Dermis microvascular lymphatic vessel endothelial cell (primary cell): Measurements from ENCODE around the gene RTN1. TPM values are rescaled to one million over a fixed set of nuclear protein-coding genes. Genes with fewer than 3 reads are reported as not detected.
A peak's percentile ranks its signal among the peaks of the same experiment; 100 is the strongest.

Experiments
- DNase-seq, 2 donors: peaks; one replicate each; pipeline versions ENCODE4 v3.0.0 to v3.0.0-alpha.2; 2010; ENCODE audit warnings: low read depth in 2 of 2
- total RNA-seq: library from RNA; depleted of rRNA; stranded (reverse); fragments of >200 nt; gene quantifications from 2 replicates; pipeline ENCODE4 v1.2.1, GENCODE V29; 2014

The RTN1 gene
- total RNA-seq, 1 donor from 2014 or later: under 0.01 TPM

DNA sequence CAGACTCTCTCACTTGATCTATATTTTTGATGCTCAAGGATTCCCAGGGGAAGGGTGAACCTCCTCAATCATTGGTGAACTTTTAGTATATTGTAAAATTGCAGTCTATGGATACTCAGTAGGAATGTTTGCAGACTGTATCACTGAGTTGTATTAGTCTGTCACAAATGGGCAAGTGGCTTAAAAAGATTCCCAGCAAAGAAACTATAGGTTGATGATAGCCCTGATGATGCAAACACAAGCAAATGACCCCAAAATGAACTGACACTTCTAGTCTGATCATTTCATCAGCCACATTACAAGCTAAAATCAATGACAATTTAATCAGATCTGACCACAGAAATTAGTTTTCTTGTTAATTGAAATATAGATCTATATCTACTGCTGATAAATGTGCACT lies 59.5 kb downstream of the RTN1 start:
- no peak for DNase-seq

DNA sequence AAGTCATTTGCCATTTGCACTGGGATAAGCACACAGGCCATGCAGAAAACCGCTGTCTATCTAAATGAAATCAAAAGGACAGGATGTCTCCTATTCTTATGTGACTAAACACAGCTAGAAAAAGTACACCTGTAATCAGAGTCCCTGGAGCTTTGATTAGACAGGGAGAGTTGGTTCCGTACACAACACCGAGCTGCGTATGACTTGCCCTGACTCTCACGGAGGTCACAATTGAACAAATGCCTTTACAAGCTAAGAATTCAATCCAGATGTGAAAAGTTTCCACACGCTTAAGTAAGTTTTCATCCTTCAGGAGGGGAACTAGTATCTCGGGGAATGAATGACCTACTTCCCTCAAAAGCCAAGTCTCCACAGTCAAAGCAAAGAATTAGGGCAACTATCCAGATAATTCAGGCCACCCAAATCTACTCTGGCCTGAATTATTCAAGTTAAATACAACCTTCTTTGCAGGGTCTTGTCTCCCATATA lies 67.5 kb downstream of the RTN1 start:
- DNase-seq: no peak

DNA sequence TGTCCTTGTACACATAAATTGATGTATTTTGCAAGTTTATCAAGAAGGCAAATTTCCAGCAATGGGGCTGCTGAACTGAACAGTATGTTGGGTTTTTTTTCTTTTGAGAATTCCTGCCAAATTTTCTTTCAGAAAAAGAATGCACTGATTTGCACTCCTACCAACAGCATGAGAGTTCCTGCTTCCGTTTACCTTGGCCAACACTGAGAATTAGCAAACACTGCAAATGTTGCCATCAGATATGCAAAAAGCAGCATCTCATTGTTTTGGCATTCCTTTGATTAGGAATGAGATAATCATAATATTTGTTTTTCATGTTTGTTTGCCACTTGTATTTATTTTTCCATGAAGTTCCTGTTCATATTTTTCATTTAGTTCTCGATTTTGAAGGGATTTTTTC lies 82.4 kb downstream of the RTN1 start:
- no peak for DNase-seq

DNA sequence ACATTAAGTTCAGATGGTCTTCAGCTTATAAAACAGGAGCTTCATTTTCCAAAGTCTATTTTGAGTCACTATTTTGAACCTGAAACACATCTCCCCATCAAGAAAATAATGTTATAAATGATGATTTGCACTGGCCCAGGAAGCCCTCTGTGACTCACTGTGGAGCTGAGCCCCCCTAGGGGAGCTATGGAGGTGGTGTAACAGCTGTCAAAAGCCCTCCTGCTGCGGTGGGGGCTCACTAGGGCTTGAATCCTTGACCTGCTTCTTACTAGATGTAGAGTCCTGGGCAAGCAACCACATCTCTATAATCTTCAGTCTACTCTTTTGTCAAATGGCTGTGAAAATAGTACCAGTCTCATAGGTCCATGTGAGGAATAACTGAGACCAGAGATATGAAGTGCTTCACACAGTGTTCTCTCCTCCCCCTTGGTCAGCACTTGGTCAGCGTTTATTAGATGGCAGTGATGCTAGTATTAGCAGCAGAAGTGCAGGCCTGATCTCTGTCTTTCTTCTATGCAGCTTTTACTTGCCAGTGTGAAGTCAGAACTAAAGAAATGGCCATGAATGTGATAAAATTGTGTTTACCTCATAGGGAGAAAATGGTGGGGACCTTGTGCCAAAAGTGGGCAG lies 83.4 kb downstream of the RTN1 start:
- no peak for DNase-seq

DNA sequence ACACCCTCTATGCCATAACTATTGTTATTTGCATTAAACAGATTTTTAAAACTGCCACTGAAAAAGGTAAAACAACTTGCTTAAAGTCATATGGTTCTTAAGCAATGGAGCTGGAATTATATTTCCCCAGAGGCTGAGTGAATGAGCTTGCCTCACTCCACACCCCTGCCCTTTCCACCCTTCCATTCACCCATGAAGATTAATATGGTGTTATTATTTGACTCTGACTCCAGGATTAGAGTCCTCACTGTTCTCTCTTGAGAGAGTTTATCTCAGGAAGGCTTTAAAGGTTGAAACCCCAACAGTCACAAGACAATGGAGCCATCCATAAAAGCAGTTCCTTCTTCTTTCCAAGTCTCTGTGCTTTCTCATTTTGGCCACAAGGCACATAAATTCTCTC lies 84.9 kb downstream of the RTN1 start:
- no peak for DNase-seq

DNA sequence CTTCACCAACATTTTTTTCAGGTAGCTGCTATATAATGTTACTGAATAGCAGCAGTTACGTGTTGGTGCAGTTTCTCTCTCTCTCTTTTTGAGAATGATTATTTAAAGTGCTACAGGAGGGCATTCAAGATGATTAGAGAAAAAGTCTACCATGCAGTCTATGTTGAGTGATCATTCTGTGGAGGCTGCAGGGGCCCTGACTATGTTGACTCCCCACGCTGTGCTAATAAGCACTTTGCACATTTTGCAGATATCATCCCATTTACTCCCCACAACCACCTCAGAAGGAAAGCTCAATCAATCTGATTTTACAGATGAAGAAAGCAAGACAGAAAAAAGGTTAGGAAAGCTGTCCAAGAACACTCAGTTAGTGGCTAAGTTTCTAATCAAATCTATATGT lies 87.8 kb downstream of the RTN1 start:
- DNase-seq: no peak

DNA sequence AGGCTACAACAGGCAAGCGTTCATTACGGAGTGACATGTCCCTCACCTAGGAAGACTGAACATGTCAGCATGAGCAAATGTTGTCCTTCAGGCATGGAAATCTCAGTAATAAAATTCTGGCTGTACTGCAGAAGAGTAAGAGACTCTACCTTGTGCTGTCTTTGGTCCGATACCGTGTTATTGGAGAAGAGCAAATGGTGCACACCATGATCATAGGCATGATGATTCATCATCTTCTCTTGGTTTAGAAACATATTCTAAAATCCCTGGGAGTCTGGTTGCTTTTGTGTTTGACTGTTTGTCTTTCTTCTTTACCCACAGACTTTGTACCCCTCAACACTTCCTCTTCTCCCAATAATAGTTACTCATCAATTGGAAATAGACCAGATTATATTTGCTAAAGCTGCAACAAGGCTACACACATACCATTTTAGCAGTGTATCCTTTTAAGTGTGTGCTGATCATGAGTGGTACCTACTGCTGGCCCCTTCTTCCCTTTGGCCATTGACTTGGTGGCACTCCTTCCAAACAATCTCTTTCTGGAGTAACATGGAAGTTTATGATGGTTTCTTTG lies 93.5 kb downstream of the RTN1 start:
- DNase-seq: no peak

DNA sequence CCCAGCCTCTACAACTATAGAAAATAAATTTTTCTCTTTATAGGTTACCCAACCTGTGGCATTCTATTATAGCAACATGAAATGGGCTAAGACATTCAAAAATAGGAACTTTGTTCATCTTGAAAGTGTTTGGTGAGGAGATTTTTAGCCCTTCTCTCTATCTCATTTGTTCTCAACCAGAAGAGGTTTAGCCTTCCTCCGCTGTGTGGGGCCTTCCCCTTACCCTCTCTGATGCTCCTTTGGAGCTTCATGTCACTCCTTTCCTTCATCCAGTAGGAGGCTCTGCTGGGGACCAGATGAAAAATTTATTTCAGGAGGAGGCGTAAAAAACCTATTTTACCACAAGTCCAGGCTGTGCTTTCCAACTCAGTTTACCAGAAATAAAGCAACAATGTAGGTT lies 94.1 kb downstream of the RTN1 start:
- DNase-seq: no peak

DNA sequence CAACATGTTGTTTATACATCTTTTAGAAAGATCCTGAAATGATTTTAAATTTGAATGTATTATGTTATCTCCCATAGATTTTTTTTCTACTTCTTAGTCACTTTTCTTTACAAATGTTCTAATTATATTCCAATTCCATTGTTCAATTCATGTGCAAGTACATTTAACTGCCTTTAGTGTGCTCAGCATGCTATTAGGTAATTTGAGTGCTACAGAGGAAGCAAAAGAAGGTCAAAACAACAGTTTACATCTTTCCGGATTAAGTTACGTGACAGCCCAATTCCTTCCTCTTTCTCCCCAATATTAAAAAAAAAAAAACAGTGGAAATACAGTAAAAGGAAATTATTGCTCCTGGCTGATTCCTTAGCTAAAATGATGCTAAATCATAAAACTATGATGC lies 98.3 kb downstream of the RTN1 start:
- peak; percentile 15 to 43 for DNase-seq

DNA sequence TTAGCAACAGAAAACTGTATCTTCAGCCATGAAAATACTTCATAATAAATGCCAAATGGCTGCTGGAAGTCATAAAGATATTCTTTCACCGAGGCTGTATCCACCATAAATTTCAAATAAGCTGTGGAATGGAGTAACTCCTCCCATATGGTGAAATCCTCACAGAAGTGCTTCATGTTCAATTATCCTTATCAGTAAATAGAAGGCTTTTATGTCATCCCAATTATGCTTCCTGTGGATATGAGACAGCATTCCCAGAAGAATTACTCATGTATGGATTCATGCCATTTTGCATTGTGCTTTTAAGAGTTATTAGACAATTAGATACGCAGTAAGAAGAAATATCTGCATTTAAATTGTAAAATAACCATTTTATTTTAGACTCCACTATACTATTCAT lies 99.0 kb downstream of the RTN1 start:
- DNase-seq: peak; percentile 10 to 41

DNA sequence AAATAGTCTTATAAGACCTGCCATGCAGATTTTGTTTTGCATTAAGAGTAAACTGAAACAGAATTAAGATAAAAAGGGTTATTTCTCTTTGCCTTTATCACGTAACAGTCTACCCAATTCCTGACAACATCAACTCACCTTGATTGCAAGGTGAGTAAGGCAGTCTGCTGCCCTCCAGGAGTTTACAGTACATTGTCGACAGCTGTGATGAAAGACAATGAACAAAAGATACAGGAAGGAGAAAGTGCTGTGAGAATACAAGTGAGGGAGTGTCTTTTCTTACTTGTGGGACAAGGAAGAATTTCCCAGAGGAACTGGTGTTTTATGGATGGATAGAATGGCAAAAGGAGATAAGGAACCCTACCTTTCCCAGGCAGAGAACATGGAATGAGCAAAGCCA lies 101.0 kb downstream of the RTN1 start:
- no peak for DNase-seq

DNA sequence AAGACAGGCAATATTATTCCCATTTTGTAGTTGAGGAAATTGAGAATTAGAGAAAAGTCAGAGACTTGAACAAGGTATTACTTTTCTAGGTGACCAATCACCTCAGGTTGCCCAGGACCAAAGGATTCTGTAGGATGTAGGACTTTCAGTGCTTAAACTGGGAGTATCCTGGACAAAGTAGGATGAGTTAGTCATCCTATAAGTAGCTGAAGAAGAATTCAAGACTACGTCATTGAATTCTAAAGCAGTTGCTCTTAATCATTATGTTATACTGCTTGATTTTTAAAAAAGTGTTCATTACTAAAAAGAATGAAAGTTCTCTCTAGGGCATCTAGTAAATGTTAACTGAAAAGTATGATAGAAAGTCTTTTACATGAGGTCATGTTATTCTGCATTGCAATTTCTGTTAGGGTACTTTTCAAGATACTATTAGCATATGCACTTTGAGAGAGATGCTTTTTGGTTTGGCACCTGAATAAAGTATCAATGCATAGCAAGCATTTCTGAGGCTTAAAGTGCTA lies 101.7 kb downstream of the RTN1 start:
- DNase-seq: no peak

DNA sequence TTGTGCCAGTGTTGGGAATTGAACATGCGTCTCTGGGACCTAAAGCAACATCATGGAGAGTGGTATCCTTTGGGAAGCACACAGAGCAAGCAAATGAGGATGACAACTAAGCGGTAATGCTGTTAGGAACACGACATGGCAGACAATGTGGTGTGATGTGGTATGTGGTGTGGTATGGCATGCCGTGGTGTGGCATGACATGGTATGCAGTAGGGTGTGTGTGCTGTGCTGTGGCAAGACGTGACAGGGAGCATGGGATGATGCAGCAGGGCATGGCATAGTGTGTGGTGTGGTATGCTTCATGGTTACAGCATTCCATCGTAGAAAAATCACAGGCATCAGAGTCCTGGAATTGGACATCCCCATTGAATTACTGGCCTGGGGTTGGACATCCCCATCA lies 108.7 kb downstream of the RTN1 start:
- no peak for DNase-seq

DNA sequence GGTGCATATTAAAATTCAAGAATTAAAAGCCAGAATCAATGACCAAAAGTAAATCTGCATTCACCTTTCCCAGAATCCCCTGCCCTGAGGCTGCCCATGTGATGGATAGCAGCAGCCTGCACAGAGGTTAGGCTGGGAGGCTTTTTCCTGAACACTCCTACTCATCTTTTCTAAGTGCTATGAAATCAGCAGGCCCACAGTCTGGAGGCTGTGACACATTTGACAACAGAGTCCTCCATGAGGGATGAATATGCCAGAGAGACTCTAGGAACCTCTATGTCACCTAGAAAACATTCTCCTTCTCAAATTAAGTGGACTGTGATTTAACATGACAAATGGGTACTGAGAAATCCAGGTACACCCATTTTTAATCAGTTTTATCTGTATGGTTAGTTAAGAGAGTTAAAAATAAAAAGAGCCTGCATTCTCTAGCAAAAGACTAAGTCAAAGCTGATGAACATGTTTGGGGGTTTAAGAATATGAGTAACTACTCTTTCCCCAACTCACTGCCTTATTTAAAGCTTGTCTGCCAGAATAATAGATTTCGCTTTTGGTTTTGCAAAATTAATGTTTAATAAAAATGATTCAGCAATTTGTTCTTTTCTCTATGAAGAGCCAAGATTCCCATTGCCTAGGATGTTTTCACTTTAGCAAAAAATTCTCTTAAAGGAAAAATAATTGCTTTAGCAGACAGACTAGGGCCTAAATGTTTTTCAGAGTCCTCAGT lies 115.0 kb downstream of the RTN1 start:
- DNase-seq: no peak

DNA sequence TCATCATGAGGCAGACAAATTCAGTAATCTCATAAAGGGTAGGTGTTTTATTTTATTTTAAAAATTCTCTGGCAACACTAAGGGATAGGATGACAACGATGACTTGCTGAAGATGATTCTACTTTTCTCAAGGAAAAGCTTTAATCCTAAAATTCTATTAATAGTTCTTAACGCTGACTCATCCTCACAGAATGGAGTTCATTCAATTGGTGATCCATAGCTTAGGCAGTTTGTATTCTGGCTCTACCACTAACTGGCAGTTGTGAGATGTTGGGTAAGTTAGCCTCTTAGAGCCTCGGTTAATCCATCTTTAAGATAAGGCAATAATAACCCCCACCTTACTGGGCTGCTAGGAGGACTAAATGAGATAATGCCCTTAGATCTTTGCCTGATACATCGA lies 116.3 kb downstream of the RTN1 start:
- no peak for DNase-seq

DNA sequence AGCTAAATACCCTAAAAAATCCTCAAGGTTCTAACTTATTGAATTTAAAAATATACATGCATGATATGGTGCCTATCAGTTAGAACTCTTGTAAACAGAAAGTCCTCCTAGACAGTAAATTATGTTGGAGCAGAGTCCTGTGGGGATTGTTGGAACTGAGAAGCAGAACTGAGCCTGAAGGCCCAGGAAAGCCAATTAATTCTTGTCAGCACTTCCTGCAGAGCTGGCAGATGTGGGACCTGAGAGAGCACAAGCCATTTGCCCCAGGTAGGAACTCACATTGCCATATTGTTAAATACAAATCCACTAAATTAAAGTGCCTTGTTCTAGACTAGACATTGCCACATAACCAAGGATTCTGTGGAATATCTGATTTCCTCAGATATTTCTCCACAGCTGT lies 117.1 kb downstream of the RTN1 start:
- no peak for DNase-seq

DNA sequence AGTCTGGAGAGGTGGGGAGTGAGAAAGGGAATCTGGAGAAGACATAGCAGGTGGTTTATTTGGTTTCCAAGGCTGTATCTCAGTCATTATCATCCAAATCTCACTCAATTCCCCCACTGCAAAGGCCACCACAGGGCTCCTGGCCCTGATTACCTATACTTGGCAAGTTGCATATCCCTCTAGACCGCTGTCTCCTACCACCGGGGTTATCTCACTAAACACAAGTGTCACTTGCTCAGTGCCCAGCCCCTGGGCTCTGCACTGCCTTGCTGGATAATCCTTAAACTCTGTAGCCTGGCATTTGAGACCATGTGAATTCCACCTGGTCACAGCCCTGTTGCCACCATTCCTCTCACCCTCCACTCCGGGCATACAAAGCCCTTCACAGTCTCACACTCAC lies 119.0 kb downstream of the RTN1 start:
- no peak for DNase-seq

DNA sequence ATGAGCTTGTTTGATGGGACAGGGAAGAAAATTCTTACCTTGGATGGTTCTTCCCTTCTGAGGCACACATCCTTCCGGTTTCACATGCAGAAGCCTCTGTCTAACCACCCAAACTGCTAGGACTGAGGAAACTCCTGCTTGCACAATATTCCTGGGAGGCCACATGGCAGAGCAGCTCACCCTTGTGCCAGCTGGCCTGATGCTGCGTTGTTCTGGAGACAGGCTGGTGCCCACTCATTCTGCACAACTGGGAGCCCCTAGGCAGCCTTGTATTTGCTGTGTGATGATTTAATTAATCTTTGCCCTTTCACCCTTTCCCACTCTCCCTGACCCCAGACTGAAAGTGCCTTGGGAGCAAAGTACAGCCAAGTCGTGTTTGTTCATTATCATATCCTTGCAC lies 130.8 kb downstream of the RTN1 start:
- DNase-seq: no peak

DNA sequence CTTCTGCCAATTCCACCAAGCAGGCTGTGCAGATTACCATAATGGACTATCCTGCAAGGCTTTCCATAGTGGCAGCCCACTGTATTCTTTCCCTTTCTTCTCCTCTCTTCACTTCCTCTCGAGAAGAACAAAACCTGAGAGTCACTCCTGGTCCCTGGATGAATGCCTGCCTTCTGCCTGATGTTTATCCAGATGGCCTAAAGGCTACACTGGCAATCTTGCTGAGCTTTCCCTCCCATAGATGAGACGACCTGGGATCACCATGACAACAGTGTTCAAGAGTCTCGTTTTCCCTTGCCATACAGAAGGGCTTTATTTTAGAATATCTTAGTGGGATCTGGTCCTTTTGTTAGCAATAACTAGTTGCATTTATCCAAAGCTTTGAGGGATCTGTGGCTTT lies 142.3 kb downstream of the RTN1 start:
- no peak for DNase-seq

DNA sequence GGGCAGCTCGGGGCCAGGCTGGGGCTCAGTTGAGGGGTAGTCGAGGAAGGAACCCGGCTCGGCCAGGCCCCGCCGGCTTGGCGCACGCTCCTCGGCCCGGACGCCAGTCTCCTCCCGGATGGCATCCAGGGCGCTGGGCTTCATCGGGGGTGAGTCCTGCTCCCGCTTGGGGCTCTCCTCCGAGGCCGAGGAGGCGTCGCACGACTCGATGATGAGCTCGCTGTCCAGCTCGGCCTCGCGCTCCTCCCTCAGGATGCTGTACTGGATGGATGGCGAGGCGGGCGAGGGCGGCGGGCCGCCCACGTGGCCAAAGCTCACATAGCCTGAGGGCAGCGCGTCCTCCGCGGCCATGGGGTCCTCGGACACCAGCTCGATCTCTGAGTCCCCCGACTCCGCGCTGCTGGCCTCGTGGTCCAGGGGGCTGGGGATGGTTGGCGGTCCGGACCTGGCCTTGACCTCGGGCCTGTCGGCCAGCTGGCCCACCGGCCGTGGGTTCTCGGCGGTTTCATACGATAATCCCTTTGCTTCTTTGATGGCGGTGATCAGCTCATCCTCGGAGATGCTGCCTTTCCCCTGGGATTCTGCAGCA lies 143.4 kb downstream of the RTN1 start:
- no peak for DNase-seq

DNA sequence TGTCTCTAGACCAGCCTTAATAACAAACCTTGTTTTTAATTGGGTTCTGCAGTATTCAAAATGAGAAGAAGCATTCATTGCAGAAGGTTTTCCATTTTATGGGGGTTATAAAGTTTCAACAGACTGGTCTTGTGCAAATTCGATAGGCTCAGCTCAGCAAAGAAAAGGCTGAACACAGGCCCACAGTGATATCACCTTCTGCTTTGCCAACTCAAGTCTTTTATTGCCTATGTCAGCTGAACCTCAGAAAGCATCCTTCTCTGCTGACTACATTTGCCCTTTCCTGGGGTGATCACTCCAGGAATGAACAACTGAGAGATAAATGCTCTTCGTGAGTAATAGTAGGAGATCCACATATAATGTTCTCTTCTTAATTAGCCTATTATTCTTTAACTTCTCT lies 159.5 kb downstream of the RTN1 start:
- no peak for DNase-seq

DNA sequence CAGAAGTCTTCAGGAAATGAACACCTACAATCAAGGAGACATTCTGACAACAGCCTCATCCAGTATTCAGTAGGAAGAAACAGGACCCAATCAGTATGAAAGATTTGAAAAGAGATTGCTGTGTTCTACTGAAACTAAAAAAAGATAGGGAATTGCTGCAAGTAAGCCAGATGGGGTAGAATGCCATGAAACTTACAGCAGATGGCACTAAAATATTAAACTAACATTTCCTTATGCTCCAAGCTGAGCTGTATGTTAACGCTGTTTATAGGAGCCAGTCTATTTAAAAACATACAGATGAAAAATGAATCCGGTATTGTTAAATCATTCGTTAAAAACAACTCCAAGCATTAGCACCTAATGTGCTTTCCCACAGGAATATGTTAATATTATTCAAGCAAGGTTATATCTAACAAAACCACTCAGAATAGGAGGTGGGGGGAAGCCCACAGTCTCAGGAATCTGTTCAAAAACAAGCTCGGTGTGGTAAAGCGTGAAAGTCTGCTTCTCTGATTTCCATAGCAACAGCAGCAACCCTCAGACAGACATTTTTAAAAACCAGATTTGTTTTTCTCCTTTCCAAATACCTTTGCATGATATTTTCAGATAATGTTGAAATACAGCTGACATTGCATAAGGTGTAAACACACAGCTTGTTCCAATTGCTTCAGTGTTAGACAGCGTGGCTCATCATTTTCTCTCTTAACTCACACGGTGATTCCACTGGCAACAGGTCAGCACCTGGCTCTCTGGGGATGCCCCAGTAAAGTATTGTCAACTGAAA lies 162.6 kb downstream of the RTN1 start:
- no peak for DNase-seq
